ENCODE results near the gene EVI2A. TPM values are rescaled to one million over a fixed set of nuclear protein-coding genes. Genes with fewer than 3 reads are reported as not detected.

Gene EVI2A
- total and polyA plus RNA-seq, 12 donors, result 1.4 to 17.7 (median 5.5) TPM

DNA sequence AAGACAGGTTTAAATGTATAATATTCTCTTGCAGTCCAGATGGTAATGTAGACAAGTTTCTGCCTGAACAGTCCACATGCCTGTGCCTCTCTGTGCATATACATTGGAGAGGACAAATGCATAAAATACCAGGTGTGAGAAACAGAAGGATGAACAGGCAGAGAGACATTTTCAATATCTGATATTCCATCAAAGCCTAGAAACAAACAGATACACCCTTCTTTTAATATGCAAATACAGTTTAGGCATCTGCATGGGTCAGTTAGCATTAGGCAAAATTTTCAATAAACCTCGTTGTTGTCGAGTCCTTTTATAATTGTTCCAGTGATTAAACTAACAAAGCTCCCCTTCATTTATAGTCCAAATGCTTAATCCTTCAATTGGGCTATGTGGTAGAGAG, 25.3 kb downstream of the EVI2A start:
- no peaks in the 10 kb centered on the region for H3K36me3 ChIP-seq (replicated peaks in 1 of 2)
- no peaks in the 10 kb centered on the region for H3K27me3 ChIP-seq
- intact Hi-C loops (cut with DNase I), result no loop called here
- DNase-seq, result no peak
- WGBS, 4 donors, result 85 to 95% (median 88%) methylated on average over 2 of the region's 2 CpGs
- TF ChIP-seq POLR2A (IDR thresholded peaks at IDR 0.05), result no peak
- TF ChIP-seq, protein P1, sequence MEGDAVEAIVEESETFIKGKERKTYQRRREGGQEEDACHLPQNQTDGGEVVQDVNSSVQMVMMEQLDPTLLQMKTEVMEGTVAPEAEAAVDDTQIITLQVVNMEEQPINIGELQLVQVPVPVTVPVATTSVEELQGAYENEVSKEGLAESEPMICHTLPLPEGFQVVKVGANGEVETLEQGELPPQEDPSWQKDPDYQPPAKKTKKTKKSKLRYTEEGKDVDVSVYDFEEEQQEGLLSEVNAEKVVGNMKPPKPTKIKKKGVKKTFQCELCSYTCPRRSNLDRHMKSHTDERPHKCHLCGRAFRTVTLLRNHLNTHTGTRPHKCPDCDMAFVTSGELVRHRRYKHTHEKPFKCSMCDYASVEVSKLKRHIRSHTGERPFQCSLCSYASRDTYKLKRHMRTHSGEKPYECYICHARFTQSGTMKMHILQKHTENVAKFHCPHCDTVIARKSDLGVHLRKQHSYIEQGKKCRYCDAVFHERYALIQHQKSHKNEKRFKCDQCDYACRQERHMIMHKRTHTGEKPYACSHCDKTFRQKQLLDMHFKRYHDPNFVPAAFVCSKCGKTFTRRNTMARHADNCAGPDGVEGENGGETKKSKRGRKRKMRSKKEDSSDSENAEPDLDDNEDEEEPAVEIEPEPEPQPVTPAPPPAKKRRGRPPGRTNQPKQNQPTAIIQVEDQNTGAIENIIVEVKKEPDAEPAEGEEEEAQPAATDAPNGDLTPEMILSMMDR (IDR thresholded peaks at IDR 0.05), result no peak
- H3K4me1 ChIP-seq (replicated peaks in 1 of 2), result no peaks in the 10 kb centered on the region
- H3K4me3 ChIP-seq, result no peak overlapping the region
- no peaks in the 10 kb centered on the region for H3K9me3 ChIP-seq (replicated peaks in 1 of 3)
- no peak overlapping the region for H3K27ac ChIP-seq

DNA sequence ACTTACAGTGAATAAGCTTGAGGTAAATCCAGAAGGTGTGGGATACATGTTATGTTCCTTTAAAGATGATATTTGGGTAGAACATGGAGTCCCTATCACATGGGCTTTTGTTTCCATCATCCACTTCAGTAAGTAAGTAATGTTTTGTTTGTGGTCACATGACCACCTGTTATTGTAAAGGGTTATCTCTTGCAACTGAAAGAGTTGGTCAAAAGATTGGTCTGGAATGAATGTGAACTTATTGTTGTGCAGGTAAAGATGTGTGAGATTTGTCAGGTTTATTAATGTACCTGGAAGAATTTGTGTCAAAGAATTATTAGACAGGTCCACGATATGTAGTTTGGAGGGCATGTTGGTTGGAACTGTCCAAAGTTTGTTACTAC, 25.9 kb downstream of the EVI2A start:
- Histone ChIP-seq H3K27me3 (no peaks in the 10 kb centered on the region), H3K27ac (no peak overlapping the region), H3K36me3 (replicated peaks in 1 of 2) (no peaks in the 10 kb centered on the region), H3K4me3 (no peak overlapping the region), H3K9me3 (replicated peaks in 1 of 3) (no peaks in the 10 kb centered on the region), H3K4me1 (replicated peaks in 1 of 2) (no peaks in the 10 kb centered on the region)
- WGBS, 4 donors, result 88 to 100% (median 93%) methylated on average over 1 of the region's 1 CpG
- TF ChIP-seq, protein P1 (IDR thresholded peaks at IDR 0.05), result no peak
- TF ChIP-seq POLR2A (IDR thresholded peaks at IDR 0.05), result no peak
- intact Hi-C loops (cut with DNase I), result no loop called here
- no peak for DNase-seq

DNA sequence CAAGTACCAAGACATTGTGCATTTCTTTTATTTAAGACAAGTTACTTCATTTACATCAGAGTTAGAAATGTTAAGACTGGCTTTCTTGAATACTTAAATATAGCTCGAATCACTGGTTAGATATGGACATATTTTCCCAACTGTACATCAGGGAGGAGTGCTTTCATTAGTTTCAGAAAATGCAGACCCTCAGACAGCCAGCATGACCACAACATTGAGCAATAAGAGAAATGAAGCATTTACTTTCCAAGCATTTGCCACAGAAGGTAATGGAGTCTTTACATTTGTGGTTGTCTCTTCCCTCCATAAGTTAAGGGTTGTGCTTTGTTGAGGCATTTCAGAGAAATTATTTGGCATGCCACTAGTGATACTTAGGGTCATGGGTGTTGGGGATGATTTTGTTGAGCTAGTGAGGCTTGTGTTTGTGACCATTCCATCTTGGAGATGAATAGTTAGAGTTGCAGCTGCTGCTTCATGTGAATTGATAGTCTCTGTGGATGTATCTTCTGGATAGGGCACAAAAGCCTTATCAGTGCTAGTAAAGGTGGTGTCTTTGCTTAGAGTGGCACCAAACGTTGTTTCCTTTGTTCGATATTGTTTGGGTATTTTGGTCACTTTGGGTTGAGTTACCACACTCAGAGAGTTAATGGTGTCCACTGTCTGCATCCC, 26.5 kb downstream of the EVI2A start:
- Histone ChIP-seq H3K4me1 (replicated peaks in 1 of 2) (no peaks in the 10 kb centered on the region), H3K36me3 (replicated peaks in 1 of 2) (no peaks in the 10 kb centered on the region), H3K9me3 (replicated peaks in 1 of 3) (no peaks in the 10 kb centered on the region), H3K27me3 (no peaks in the 10 kb centered on the region), H3K4me3 (no peak overlapping the region), H3K27ac (no peak overlapping the region)
- intact Hi-C loops (cut with DNase I), result no loop called here
- TF ChIP-seq, protein P1 (IDR thresholded peaks at IDR 0.05), result no peak
- no peak for TF ChIP-seq POLR2A (IDR thresholded peaks at IDR 0.05)
- DNase-seq, result no peak
- WGBS, 4 donors, result 85 to 94% (median 92%) methylated on average over 3 of the region's 3 CpGs

DNA sequence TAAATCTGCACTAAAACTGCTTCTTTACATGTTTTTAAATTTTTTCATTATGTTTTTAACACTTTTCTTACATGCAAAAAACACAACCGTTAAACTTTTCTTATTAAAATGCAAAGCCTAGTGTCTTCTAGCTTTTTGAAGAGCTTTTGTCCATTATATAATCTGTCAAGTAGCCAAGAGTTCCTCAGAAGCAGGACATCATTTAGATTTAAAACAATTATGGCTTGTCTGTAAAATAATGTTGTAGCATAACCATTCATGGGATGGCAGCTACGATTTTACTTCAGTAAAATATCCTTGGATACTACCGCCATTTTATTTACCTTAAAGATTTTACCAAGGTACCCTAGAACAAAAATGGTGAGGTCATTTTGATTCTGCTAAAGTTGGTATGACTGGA, 27.2 kb downstream of the EVI2A start:
- no peak for DNase-seq
- no peak overlapping the region for H3K27ac ChIP-seq
- TF ChIP-seq, protein P1 (IDR thresholded peaks at IDR 0.05), result no peak
- TF ChIP-seq POLR2A (IDR thresholded peaks at IDR 0.05), result no peak
- 91 to 96% (median 94%) methylated on average over 3 of the region's 3 CpGs for WGBS, 4 donors
- no peaks in the 10 kb centered on the region for H3K36me3 ChIP-seq (replicated peaks in 1 of 2)
- no peaks in the 10 kb centered on the region for H3K27me3 ChIP-seq
- H3K4me3 ChIP-seq, result no peak overlapping the region
- H3K9me3 ChIP-seq (replicated peaks in 1 of 3), result no peaks in the 10 kb centered on the region
- intact Hi-C loops (cut with DNase I), result no loop called here
- no peaks in the 10 kb centered on the region for H3K4me1 ChIP-seq (replicated peaks in 1 of 2)

Data from adrenal gland (tissue), 12 donors.